Astrocyte (in vitro differentiated cells and primary cell): Measurements from ENCODE around the gene BZW1.

Experiments
- CTCF ChIP-seq: IDR thresholded peaks from 2 replicates; pipeline ENCODE4 v1.5.1; 2011; ENCODE audit warnings: low read depth, mild to moderate bottlenecking, inconsistent platforms, low read length, moderate library complexity; ENCODE audit not compliant: insufficient read depth
- EZH2 ChIP-seq: IDR thresholded peaks from 2 replicates; pipeline ENCODE4 v1.6.1; 2012; ENCODE audit warnings: mild to moderate bottlenecking, low read length, inconsistent platforms; ENCODE audit not compliant: insufficient read depth

- no peak for TF ChIP-seq CTCF
- TF ChIP-seq EZH2 = no peak
Observed at GRCh38 chr2:200852605-200853004, 40.9 kb downstream of the BZW1 start.
